ENCODE measurements around the gene C2CD4C. TPM values are rescaled to one million over a fixed set of nuclear protein-coding genes. Genes with fewer than 3 reads are reported as not detected.
"Not testable (repeated sequence)": the region's sequence is repeated elsewhere in the genome, so short reads cannot be mapped to it uniquely, and the experiment has no call there.

The C2CD4C gene
- total RNA-seq, 2 experiments from 2014 or later: not detected

- H3K4me3 Mint-ChIP-seq: no peak overlapping the region
- H3K9me3 Mint-ChIP-seq: no peaks in the 10 kb centered on the region
- DNase-seq (peak; percentile 10), ATAC-seq (ENCODE audit: low read depth) (no peak)
- H3K27me3 Mint-ChIP-seq: no peaks in the 10 kb centered on the region
- H3K36me3 Mint-ChIP-seq: no peaks in the 10 kb centered on the region
- H3K27ac Mint-ChIP-seq: no peak overlapping the region
- POLR2A ChIA-PET: no interaction called here
- H3K4me1 Mint-ChIP-seq: no peaks in the 10 kb centered on the region
These were observed 38.2 kb downstream of the C2CD4C start for GRCh38 chr19:370641-371330.

DNA sequence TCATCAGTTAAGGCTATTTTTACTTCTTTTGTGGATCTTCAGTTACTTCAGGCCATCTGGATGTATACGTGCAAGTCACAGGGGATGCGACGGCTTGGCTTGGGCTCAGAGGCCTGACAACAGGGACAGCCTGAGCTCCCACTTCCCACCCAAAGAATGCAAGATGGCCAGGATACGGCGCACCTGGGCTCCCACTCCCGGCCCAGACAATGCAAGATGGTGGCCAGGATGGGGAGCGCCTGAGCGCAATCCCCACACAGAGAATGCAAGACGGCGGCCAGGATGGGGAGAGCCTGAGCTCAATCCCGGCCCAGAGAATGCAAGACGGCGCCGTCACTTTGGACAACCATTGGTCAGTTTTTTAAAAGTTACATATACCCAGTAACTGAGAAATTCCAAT, 39.1 kb downstream of the C2CD4C start:
- ATAC-seq (ENCODE audit: low read depth) (no peak), DNase-seq (no peak)
- H3K4me1 Mint-ChIP-seq: no peaks in the 10 kb centered on the region
- H3K36me3 Mint-ChIP-seq: no peaks in the 10 kb centered on the region
- H3K9me3 Mint-ChIP-seq: no peaks in the 10 kb centered on the region
- no peak overlapping the region for H3K27ac Mint-ChIP-seq
- POLR2A ChIA-PET: no interaction called here
- H3K27me3 Mint-ChIP-seq: no peaks in the 10 kb centered on the region
- H3K4me3 Mint-ChIP-seq: no peak overlapping the region

DNA sequence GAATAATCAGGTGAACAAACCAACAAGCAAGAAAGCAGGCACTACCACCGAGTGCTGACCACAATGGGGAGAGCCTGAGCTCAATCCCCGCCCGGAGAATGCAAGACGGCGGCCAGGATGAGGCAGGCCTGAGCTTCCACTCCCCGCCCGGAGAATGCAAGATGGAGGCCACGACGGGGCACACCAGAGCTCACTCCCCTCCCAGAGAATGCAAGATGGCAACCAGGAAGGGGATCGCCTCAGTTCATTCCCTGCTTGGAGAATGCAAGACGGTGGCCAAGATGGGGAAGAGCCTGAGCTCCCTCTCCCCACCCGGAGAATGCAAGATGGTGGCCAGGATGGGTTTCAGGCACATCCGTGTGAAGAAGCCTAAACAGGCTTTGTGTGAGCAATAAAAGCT, 39.7 kb downstream of the C2CD4C start:
- Mint-ChIP-seq H3K36me3 (no peaks in the 10 kb centered on the region), H3K27me3 (no peaks in the 10 kb centered on the region), H3K27ac (no peak overlapping the region), H3K9me3 (no peaks in the 10 kb centered on the region), H3K4me3 (no peak overlapping the region), H3K4me1 (no peaks in the 10 kb centered on the region)
- POLR2A ChIA-PET: no interaction called here
- DNase-seq (no peak), ATAC-seq (ENCODE audit: low read depth) (no peak)

- H3K36me3 Mint-ChIP-seq: no peaks in the 10 kb centered on the region
- DNase-seq (no peak), ATAC-seq (ENCODE audit: low read depth) (no peak)
- no peaks in the 10 kb centered on the region for H3K9me3 Mint-ChIP-seq
- POLR2A ChIA-PET: no interaction called here
- no peak overlapping the region for H3K27ac Mint-ChIP-seq
- no peak overlapping the region for H3K4me3 Mint-ChIP-seq
- no peaks in the 10 kb centered on the region for H3K27me3 Mint-ChIP-seq
- no peaks in the 10 kb centered on the region for H3K4me1 Mint-ChIP-seq
These were observed 40.3 kb downstream of the C2CD4C start for GRCh38 chr19:368630-369024.

GRCh38 chr19:367963-368629, 40.9 kb downstream of the C2CD4C start:
- H3K4me3 Mint-ChIP-seq: no peak overlapping the region
- no peak overlapping the region for H3K27ac Mint-ChIP-seq
- no peaks in the 10 kb centered on the region for H3K27me3 Mint-ChIP-seq
- H3K9me3 Mint-ChIP-seq: no peaks in the 10 kb centered on the region
- POLR2A ChIA-PET: no interaction called here
- no peaks in the 10 kb centered on the region for H3K4me1 Mint-ChIP-seq
- no peaks in the 10 kb centered on the region for H3K36me3 Mint-ChIP-seq
- ATAC-seq (ENCODE audit: low read depth) (no peak), DNase-seq (no peak)

- no peak overlapping the region for H3K4me3 Mint-ChIP-seq
- no peak overlapping the region for H3K27ac Mint-ChIP-seq
- H3K36me3 Mint-ChIP-seq: no peaks in the 10 kb centered on the region
- ATAC-seq (ENCODE audit: low read depth): no peak
- H3K27me3 Mint-ChIP-seq: no peaks in the 10 kb centered on the region
- POLR2A ChIA-PET: no interaction called here
- DNase-seq: no peak
- no peaks in the 10 kb centered on the region for H3K9me3 Mint-ChIP-seq
- no peaks in the 10 kb centered on the region for H3K4me1 Mint-ChIP-seq
These were observed 41.4 kb downstream of the C2CD4C start for GRCh38 chr19:367561-367960.

GRCh38 chr19:366951-367350, 42.0 kb downstream of the C2CD4C start:
- POLR2A ChIA-PET: no interaction called here
- no peaks in the 10 kb centered on the region for H3K27me3 Mint-ChIP-seq

DNA sequence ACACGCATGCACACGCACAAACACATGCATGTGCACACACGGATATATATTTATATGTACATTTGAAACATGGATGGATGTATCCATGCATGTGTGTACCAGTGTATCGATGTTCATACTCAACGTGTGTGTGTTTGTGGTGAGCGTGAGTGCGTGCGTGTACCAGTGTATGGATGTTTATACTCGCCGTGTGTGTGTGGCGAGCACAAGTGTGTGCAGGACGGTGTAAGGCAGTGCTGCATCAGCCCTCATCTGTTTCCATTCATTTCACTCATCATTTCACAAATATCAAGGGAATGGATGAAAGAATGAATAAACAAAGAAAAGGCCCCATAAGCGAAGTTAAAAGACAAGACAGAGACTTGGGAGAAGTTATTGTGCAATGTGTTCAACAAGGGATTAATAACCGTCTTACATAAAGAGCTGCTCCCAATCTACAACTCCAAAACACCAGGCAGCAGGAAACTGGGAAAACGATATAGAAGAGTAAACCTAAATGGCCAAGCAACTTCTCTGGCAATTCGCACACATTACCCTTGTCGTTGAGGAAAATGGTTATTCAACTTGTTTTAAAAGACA, 42.7 kb downstream of the C2CD4C start:
- ATAC-seq (ENCODE audit: low read depth) (no peak), DNase-seq (no peak)
- no peak overlapping the region for H3K27ac Mint-ChIP-seq
- POLR2A ChIA-PET: no interaction called here
- H3K27me3 Mint-ChIP-seq: no peaks in the 10 kb centered on the region
- H3K9me3 Mint-ChIP-seq: no peaks in the 10 kb centered on the region
- H3K36me3 Mint-ChIP-seq: no peaks in the 10 kb centered on the region
- H3K4me1 Mint-ChIP-seq: no peaks in the 10 kb centered on the region
- H3K4me3 Mint-ChIP-seq: no peak overlapping the region

More at GRCh38 chr19:366951-367350, 42.0 kb downstream of the C2CD4C start:
- no peak for DNase-seq
- no peaks in the 10 kb centered on the region for H3K9me3 Mint-ChIP-seq
- no peak for ATAC-seq (ENCODE audit: low read depth)
- no peak overlapping the region for H3K27ac Mint-ChIP-seq
- H3K36me3 Mint-ChIP-seq: no peaks in the 10 kb centered on the region
- H3K4me3 Mint-ChIP-seq: no peak overlapping the region
- no peaks in the 10 kb centered on the region for H3K4me1 Mint-ChIP-seq

DNA sequence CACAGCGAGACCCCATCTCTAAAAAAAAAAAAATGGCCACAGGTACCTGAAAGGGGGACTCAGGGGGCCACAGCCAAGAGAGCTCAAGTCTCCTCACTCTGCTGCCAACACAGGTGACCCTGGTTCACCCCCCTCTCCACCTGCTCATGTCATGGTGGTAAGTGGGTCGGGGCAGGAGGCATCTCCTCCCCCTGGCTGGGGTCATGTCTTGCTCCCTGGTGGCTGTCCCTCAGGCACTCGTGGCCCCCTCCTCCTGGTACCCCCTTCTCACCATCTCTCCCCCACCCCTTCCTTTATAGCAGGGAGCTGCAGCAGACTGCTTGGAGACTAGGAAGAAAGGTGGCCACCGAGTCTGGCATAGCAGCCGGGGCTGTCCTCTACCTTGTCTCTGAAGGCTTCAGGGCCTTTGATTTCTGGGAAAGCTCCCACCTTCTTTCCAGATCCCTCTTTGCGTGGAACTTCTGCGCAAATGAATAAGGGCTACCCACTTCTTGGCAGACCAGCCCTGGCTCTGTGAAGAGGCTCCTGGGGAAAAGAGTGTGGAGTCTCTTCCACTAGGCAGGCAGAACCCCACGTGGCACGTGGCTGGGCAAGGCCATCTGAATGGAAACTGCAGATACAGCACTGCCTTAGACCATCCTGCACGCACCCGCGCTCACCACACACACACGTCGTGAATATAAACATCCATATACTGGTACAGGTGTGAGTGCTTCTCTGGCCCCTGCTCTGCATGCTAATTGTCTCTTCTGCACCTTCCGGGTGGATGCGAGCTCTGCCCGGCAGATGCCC, 44.3 kb downstream of the C2CD4C start:
- POLR2A ChIA-PET: no interaction called here
- Mint-ChIP-seq H3K36me3 (no peaks in the 10 kb centered on the region), H3K4me1 (no peaks in the 10 kb centered on the region), H3K27me3 (no peaks in the 10 kb centered on the region), H3K9me3 (no peaks in the 10 kb centered on the region), H3K4me3 (no peak overlapping the region), H3K27ac (no peak overlapping the region)
- ATAC-seq (ENCODE audit: low read depth): no peak
- no peak for DNase-seq

- DNase-seq (no peak), ATAC-seq (ENCODE audit: low read depth) (no peak)
- no peak overlapping the region for H3K4me3 Mint-ChIP-seq
- POLR2A ChIA-PET: interaction anchor here (0.6 to 0.7 kb wide), 2 partner anchors 19 to 479 kb away, joined by 3 to 4 read pairs; no protein-coding TSS in a partner anchor
- no peaks in the 10 kb centered on the region for H3K27me3 Mint-ChIP-seq
- no peaks in the 10 kb centered on the region for H3K9me3 Mint-ChIP-seq
- no peak overlapping the region for H3K27ac Mint-ChIP-seq
- no peaks in the 10 kb centered on the region for H3K4me1 Mint-ChIP-seq
- no peaks in the 10 kb centered on the region for H3K36me3 Mint-ChIP-seq
These were observed 46.3 kb downstream of the C2CD4C start for GRCh38 chr19:362683-363082.

GRCh38 chr19:362154-362553, 46.8 kb downstream of the C2CD4C start:
- POLR2A ChIA-PET: interaction anchor here (0.7 kb wide), 1 partner anchor 480 kb away, joined by 3 read pairs; no protein-coding TSS in a partner anchor
- DNase-seq (no peak), ATAC-seq (ENCODE audit: low read depth) (no peak)
- no peaks in the 10 kb centered on the region for H3K27me3 Mint-ChIP-seq
- no peak overlapping the region for H3K27ac Mint-ChIP-seq
- no peak overlapping the region for H3K4me3 Mint-ChIP-seq
- no peaks in the 10 kb centered on the region for H3K9me3 Mint-ChIP-seq
- no peaks in the 10 kb centered on the region for H3K4me1 Mint-ChIP-seq
- H3K36me3 Mint-ChIP-seq: no peaks in the 10 kb centered on the region

DNA sequence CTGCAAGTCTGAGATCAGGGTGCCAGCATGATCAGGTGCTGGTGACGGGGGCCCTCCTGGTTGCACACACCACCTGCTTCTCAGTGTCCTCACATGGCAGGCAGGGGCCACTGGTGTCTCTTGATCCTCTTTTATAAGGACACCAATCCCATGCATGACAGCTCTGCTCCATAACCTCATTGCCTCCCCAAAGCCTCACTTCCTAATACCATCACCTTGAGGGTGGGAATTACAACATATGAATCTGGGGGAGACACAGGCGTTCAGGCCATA, 49.4 kb downstream of the C2CD4C start:
- H3K4me1 Mint-ChIP-seq: no peaks in the 10 kb centered on the region
- no peak overlapping the region for H3K27ac Mint-ChIP-seq
- ATAC-seq (ENCODE audit: low read depth): no peak
- POLR2A ChIA-PET: no interaction called here
- H3K4me3 Mint-ChIP-seq: no peak overlapping the region
- DNase-seq: peak; percentile 6
- H3K9me3 Mint-ChIP-seq: no peaks in the 10 kb centered on the region
- H3K36me3 Mint-ChIP-seq: no peaks in the 10 kb centered on the region
- no peaks in the 10 kb centered on the region for H3K27me3 Mint-ChIP-seq

DNA sequence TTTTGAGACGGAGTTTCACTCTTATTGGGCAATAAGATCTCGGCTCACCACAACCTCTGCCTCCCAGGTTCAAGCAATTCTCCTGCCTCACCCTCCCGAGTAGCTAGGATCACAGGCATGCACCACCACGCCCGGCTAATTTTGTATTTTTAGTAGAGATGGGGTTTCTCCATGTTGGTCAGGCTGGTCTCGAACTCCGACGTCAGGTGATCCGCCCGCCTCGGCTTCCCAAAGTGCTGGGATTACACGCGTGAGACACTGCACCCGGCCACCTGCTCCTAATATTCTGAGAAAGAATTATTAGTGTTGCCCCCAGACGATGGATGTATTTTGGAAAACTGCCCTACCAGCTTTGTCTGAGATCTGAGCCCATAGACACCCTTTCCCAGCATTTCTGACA, 53.4 kb downstream of the C2CD4C start:
- ATAC-seq (ENCODE audit: low read depth); H3K27ac Mint-ChIP-seq; H3K4me3 Mint-ChIP-seq; H3K4me1 Mint-ChIP-seq; POLR2A ChIA-PET; H3K9me3 Mint-ChIP-seq; H3K27me3 Mint-ChIP-seq; H3K36me3 Mint-ChIP-seq: not testable (repeated sequence)
- DNase-seq: peak; percentile 2
